ENCODE measurements around the gene RSPH9.

GRCh38 chr6:43695967-43696291 lies 51.1 kb downstream of the RSPH9 start:
- TF ChIP-seq REST (IDR thresholded peaks at IDR 0.05; ENCODE audit: low read depth, low read length) (no peak), USF1 (IDR thresholded peaks at IDR 0.05; ENCODE audit: borderline replicate concordance, low read depth) (no peak), CTCF (IDR thresholded peaks at IDR 0.05) (no peak), PBX3 (IDR thresholded peaks at IDR 0.05) (no peak), RCOR1 (IDR thresholded peaks at IDR 0.05; ENCODE audit: low read length) (no peak), USF2 (IDR thresholded peaks at IDR 0.05; ENCODE audit: borderline replicate concordance, low read depth, low read length) (no peak), POLR2AphosphoS5 (IDR thresholded peaks at IDR 0.05; ENCODE audit: low read depth, low read length) (no peak), CHD2 (IDR thresholded peaks at IDR 0.05; ENCODE audit: low read length, partially characterized antibody) (no peak), SIN3A (IDR thresholded peaks at IDR 0.05; ENCODE audit: borderline replicate concordance, low read depth, low read length) (no peak), EP300 (IDR thresholded peaks at IDR 0.05; ENCODE audit: borderline replicate concordance in 1 of 2, low read depth in 1 of 2, low read length in 1 of 2) (no peak), RAD21 (IDR thresholded peaks at IDR 0.05; ENCODE audit: low read length) (no peak), NFIC (IDR thresholded peaks at IDR 0.05; ENCODE audit: borderline replicate concordance) (no peak), EZH2phosphoT487 (IDR thresholded peaks at IDR 0.05; ENCODE audit: borderline replicate concordance, low read depth) (no peak), ZBTB33 (IDR thresholded peaks at IDR 0.05; ENCODE audit: borderline replicate concordance, low read depth) (no peak)
